HEK293 (cell line): ENCODE results near the gene CCL27.

ENCODE experiments used
- CTCF ChIA-PET: fragments of 350-600 bp; formaldehyde crosslinking; extraction: SDS; loops from one replicate; lab custom pipeline; 2021; ENCODE audit warnings: antibody characterized with exemption; lab: Yijun Ruan, JAX
- POLR2A ChIA-PET: fragments of 300-600 bp; formaldehyde crosslinking; extraction: SDS; loops from one replicate; lab custom pipeline; 2020; ENCODE audit warnings: antibody characterized with exemption, inconsistent platforms; lab: Yijun Ruan, JAX
- H3K27ac ChIP-seq: fragments of 200-500 bp; sonication (Bioruptor generic); 2 replicates; pipeline ENCODE4 v1.5.1; 2014; ENCODE audit warnings: low read depth, low read length, control low read depth, inconsistent platforms; ENCODE audit errors: extremely low read depth
- H3K36me3 ChIP-seq, 2 experiments: fragments of 200-500 bp in 1 of 2; sonication (Bioruptor generic) in 1 of 2; 1 replicate in 1 of 2; 2 replicates in 1 of 2; pipeline ENCODE4 v1.5.1; 2014 to 2017; ENCODE audit warnings: inconsistent platforms in 2 of 2, low read length in 2 of 2; ENCODE audit not compliant: control insufficient read depth in 2 of 2, insufficient read depth in 1 of 2
- H3K4me1 ChIP-seq: fragments of 200-500 bp; sonication (Bioruptor generic); 2 replicates; pipeline ENCODE4 v1.5.1; 2014; ENCODE audit warnings: mild to moderate bottlenecking, low read length, inconsistent platforms; ENCODE audit not compliant: control insufficient read depth, insufficient read depth
- H3K4me3 ChIP-seq: 2 replicates; pipeline ENCODE4 v1.5.1; 2011; ENCODE audit warnings: low read depth, mild to moderate bottlenecking, control low read depth, low read length, moderate library complexity
- H3K9me3 ChIP-seq: fragments of 200-500 bp; sonication (Bioruptor generic); 2 replicates; pipeline ENCODE4 v1.5.1; 2014; ENCODE audit warnings: low read depth, low read length, inconsistent platforms; ENCODE audit not compliant: control insufficient read depth, insufficient read depth
- EGR2 ChIP-seq: fragments of 450-650 bp; formaldehyde crosslinking; IDR thresholded peaks from 2 replicates; pipeline ENCODE4 v1.5.1; 2016; ENCODE audit warnings: low read depth, missing biosample characterization, missing genetic modification characterization
- FEZF1 ChIP-seq: fragments of 450-650 bp; formaldehyde crosslinking; IDR thresholded peaks from 2 replicates; pipeline ENCODE4 v1.5.1; 2016; ENCODE audit warnings: missing biosample characterization, missing genetic modification characterization
- MZF1 ChIP-seq: fragments of 450-650 bp; formaldehyde crosslinking; IDR thresholded peaks from 2 replicates; pipeline ENCODE4 v1.5.1; 2017; ENCODE audit warnings: missing biosample characterization, missing genetic modification characterization, borderline replicate concordance
- YY1 ChIP-seq: fragments of 450-650 bp; formaldehyde crosslinking; IDR thresholded peaks from 2 replicates; pipeline ENCODE4 v1.5.1; 2018; ENCODE audit warnings: missing biosample characterization, missing genetic modification characterization
- ZBTB17 ChIP-seq: fragments of 450-650 bp; formaldehyde crosslinking; IDR thresholded peaks from 2 replicates; pipeline ENCODE4 v1.5.1; 2016; ENCODE audit warnings: missing biosample characterization, missing genetic modification characterization
- ZBTB48 ChIP-seq: fragments of 450-650 bp; formaldehyde crosslinking; IDR thresholded peaks from 2 replicates; pipeline ENCODE4 v1.5.1; 2016; ENCODE audit warnings: missing biosample characterization, missing genetic modification characterization
- ZBTB7A ChIP-seq: fragments of 450-650 bp; formaldehyde crosslinking; IDR thresholded peaks from 2 replicates; pipeline ENCODE4 v1.5.1; 2016; ENCODE audit warnings: low read depth, missing biosample characterization, missing genetic modification characterization
- ZFHX2 ChIP-seq: fragments of 450-650 bp; formaldehyde crosslinking; conservative IDR thresholded peaks from 2 replicates; pipeline ENCODE4 v1.5.1; 2016; ENCODE audit warnings: missing biosample characterization, missing genetic modification characterization
- ZFP3 ChIP-seq: fragments of 450-650 bp; formaldehyde crosslinking; IDR thresholded peaks from 2 replicates; pipeline ENCODE4 v1.5.1; 2016; ENCODE audit warnings: low read depth, missing biosample characterization, missing genetic modification characterization
- ZFP37 ChIP-seq: fragments of 450-650 bp; formaldehyde crosslinking; IDR thresholded peaks from 2 replicates; pipeline ENCODE4 v1.5.1; 2016; ENCODE audit warnings: missing biosample characterization, missing genetic modification characterization
- ZNF121 ChIP-seq: fragments of 450-650 bp; formaldehyde crosslinking; IDR thresholded peaks from 2 replicates; pipeline ENCODE4 v1.5.1; 2016; ENCODE audit warnings: missing biosample characterization, missing genetic modification characterization
- ZNF423 ChIP-seq: fragments of 450-650 bp; formaldehyde crosslinking; IDR thresholded peaks from 2 replicates; pipeline ENCODE4 v1.5.1; 2016; ENCODE audit warnings: missing biosample characterization, missing genetic modification characterization
- ZNF433 ChIP-seq: fragments of 450-650 bp; formaldehyde crosslinking; IDR thresholded peaks from 2 replicates; pipeline ENCODE4 v1.5.1; 2016; ENCODE audit warnings: missing biosample characterization, missing genetic modification characterization, low read depth
- ZNF791 ChIP-seq: fragments of 450-650 bp; formaldehyde crosslinking; IDR thresholded peaks from 2 replicates; pipeline ENCODE4 v1.5.1; 2016; ENCODE audit warnings: missing biosample characterization, missing genetic modification characterization
- TF ChIP-seq, protein P1 (sequence below): fragments of 450-650 bp; IDR thresholded peaks from 2 replicates; pipeline ENCODE4 v1.5.1; 2018; ENCODE audit warnings: missing biosample characterization, mild to moderate bottlenecking, missing genetic modification characterization
- TF ChIP-seq, protein P2 (sequence below): fragments of 450-650 bp; formaldehyde crosslinking; IDR thresholded peaks from 2 replicates; pipeline ENCODE4 v1.5.1; 2016; ENCODE audit warnings: missing biosample characterization, missing genetic modification characterization, borderline replicate concordance
- TF ChIP-seq, protein P3 (sequence below): fragments of 450-650 bp; formaldehyde crosslinking; IDR thresholded peaks from 2 replicates; pipeline ENCODE4 v1.5.1; 2016; ENCODE audit warnings: missing biosample characterization, missing genetic modification characterization

CCL27 gene

DNA sequence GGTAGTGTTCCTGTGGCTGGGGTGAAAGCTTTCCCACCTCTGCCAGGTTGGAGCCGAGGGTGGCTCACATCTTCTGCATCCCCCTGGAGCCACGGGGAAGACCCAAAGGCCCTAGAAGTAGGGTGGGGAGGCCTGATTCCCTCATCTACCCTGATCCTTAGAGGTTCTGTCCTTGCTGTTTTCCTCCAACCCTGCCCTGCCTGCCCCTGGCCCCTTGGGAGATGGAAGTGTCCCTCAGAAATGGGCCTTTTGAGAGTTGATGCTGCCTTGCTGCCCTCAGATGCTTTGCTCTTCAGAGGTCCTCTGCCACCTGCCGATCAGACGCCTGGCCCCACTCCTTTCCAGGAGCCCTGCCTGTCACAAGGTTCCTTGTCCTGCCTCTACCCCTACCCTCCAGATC, 22.4 kb upstream of the CCL27 start:
- no peak for TF ChIP-seq FEZF1 (tag by site-specific recombination)
- TF ChIP-seq ZNF791 (tag by site-specific recombination), result no peak
- no peak for TF ChIP-seq MZF1 (tag by site-specific recombination)
- TF ChIP-seq, protein P1, sequence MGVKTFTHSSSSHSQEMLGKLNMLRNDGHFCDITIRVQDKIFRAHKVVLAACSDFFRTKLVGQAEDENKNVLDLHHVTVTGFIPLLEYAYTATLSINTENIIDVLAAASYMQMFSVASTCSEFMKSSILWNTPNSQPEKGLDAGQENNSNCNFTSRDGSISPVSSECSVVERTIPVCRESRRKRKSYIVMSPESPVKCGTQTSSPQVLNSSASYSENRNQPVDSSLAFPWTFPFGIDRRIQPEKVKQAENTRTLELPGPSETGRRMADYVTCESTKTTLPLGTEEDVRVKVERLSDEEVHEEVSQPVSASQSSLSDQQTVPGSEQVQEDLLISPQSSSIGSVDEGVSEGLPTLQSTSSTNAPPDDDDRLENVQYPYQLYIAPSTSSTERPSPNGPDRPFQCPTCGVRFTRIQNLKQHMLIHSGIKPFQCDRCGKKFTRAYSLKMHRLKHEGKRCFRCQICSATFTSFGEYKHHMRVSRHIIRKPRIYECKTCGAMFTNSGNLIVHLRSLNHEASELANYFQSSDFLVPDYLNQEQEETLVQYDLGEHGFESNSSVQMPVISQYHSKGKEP (tag by site-specific recombination), result no peak
- TF ChIP-seq ZNF423, result no peak
- TF ChIP-seq, protein P2, sequence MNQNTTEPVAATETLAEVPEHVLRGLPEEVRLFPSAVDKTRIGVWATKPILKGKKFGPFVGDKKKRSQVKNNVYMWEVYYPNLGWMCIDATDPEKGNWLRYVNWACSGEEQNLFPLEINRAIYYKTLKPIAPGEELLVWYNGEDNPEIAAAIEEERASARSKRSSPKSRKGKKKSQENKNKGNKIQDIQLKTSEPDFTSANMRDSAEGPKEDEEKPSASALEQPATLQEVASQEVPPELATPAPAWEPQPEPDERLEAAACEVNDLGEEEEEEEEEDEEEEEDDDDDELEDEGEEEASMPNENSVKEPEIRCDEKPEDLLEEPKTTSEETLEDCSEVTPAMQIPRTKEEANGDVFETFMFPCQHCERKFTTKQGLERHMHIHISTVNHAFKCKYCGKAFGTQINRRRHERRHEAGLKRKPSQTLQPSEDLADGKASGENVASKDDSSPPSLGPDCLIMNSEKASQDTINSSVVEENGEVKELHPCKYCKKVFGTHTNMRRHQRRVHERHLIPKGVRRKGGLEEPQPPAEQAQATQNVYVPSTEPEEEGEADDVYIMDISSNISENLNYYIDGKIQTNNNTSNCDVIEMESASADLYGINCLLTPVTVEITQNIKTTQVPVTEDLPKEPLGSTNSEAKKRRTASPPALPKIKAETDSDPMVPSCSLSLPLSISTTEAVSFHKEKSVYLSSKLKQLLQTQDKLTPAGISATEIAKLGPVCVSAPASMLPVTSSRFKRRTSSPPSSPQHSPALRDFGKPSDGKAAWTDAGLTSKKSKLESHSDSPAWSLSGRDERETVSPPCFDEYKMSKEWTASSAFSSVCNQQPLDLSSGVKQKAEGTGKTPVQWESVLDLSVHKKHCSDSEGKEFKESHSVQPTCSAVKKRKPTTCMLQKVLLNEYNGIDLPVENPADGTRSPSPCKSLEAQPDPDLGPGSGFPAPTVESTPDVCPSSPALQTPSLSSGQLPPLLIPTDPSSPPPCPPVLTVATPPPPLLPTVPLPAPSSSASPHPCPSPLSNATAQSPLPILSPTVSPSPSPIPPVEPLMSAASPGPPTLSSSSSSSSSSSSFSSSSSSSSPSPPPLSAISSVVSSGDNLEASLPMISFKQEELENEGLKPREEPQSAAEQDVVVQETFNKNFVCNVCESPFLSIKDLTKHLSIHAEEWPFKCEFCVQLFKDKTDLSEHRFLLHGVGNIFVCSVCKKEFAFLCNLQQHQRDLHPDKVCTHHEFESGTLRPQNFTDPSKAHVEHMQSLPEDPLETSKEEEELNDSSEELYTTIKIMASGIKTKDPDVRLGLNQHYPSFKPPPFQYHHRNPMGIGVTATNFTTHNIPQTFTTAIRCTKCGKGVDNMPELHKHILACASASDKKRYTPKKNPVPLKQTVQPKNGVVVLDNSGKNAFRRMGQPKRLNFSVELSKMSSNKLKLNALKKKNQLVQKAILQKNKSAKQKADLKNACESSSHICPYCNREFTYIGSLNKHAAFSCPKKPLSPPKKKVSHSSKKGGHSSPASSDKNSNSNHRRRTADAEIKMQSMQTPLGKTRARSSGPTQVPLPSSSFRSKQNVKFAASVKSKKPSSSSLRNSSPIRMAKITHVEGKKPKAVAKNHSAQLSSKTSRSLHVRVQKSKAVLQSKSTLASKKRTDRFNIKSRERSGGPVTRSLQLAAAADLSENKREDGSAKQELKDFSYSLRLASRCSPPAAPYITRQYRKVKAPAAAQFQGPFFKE, result no peak

DNA sequence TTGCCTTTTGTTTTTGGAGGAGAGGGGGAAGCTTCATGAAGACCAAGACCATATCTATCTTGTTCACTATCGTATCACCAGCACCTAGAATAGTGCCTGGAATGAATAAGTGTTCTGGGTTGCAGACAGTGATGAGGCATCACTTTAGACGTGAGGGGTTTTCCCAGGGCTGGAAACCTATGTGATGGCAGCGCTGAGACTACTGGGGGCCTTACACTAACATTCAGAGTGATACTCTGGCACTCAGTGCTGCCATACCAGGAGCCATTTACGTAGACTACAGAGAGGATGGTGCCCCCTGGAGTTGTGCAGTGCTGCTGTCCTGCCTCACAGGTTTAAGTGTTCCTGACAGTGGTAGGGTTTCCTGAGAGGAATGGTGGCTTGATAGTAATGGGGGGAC, 21.7 kb upstream of the CCL27 start:
- H3K36me3 ChIP-seq, result no peaks in the 10 kb centered on the region
- H3K4me1 ChIP-seq, result no peaks in the 10 kb centered on the region
- ChIA-PET CTCF (interaction anchor here (0.8 to 1.0 kb wide), 2 partner anchors 18 to 215 kb away, joined by 3 to 4 read pairs; no protein-coding TSS in a partner anchor), POLR2A (no interaction called here)
- no peak overlapping the region for H3K4me3 ChIP-seq
- no peaks in the 10 kb centered on the region for H3K9me3 ChIP-seq
- no peak overlapping the region for H3K27ac ChIP-seq
- TF ChIP-seq ZFP3 (tag by site-specific recombination) (no peak), ZNF433 (tag by site-specific recombination) (no peak)

More for the DNA sequence above, 22.4 kb upstream of the CCL27 start:
- Histone ChIP-seq H3K9me3 (no peaks in the 10 kb centered on the region), H3K27ac (no peak overlapping the region), H3K4me1 (no peaks in the 10 kb centered on the region), H3K36me3 (no peaks in the 10 kb centered on the region), H3K4me3 (no peak overlapping the region)
- POLR2A ChIA-PET, result no interaction called here
- CTCF ChIA-PET, result interaction anchor here (8.3 kb wide), 1 partner anchor 17 kb away, joined by 99 read pairs; no protein-coding TSS in a partner anchor

DNA sequence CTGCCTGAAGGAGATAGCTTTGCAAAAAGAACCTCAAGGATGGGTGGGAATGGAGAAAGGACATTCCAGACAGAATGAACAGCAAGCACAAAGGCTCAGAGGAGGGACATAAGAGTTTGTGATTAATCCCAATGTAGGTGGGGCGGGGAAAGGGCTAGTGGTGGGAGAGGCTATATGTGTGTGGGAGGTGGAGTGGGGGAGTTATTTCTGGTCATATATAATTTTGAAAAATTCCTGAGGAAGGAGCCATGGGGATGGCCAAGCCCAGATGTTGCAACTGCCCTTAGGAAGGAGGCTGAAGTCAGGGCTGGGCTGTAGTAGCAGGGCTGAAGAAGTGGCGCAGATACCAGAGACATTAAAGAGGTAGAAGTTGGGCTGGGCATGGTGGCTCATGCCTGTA, 13.4 kb upstream of the CCL27 start:
- Histone ChIP-seq H3K27ac (no peak overlapping the region), H3K4me1 (no peaks in the 10 kb centered on the region), H3K9me3 (no peaks in the 10 kb centered on the region), H3K4me3 (no peak overlapping the region), H3K36me3 (no peaks in the 10 kb centered on the region)
- ChIA-PET CTCF (interaction anchor here (0.5 to 6.1 kb wide), 14 partner anchors 10 to 500 kb away, joined by 3 to 116 read pairs (median 6); partner anchors contain the start of gene GALT), POLR2A (no interaction called here)
- TF ChIP-seq YY1 (tag by site-specific recombination) (no peak), ZBTB7A (tag by site-specific recombination) (no peak), ZNF121 (tag by site-specific recombination) (no peak), EGR2 (tag by site-specific recombination) (peak; percentile 42; the same call in 1 of the 2 replicates), ZFP37 (tag by site-specific recombination) (no peak), ZBTB48 (tag by site-specific recombination) (no peak), ZFHX2 (tag by site-specific recombination) (0 out of 2 replicates have a peak, but pooled peaks have one; percentile 8), ZBTB17 (no peak)
- TF ChIP-seq, protein P3, sequence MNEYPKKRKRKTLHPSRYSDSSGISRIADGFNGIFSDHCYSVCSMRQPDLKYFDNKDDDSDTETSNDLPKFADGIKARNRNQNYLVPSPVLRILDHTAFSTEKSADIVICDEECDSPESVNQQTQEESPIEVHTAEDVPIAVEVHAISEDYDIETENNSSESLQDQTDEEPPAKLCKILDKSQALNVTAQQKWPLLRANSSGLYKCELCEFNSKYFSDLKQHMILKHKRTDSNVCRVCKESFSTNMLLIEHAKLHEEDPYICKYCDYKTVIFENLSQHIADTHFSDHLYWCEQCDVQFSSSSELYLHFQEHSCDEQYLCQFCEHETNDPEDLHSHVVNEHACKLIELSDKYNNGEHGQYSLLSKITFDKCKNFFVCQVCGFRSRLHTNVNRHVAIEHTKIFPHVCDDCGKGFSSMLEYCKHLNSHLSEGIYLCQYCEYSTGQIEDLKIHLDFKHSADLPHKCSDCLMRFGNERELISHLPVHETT, result no peak
- TF ChIP-seq, all 188 proteins: peak for 2
